ENCODE results near the gene NOS1.

DNA sequence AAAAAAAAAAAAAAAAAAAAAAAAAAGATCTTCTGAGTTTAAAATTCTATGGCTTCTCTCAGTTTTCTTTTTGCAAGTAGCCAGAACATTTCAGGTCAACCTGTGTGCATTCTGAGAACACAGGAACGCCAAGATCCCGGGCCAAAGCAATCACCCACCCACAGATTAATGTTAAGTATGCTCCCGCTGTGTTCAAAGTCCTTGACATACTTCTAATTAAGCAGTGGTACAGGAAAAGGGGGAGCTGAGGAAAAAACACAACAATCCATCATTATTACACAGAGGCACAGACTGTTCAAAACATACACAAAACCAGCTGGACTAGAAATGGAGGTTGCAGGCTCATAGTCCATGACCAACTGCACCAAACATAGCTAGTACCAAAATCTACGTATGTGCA lies 174.0 kb downstream of the NOS1 start:
- TF ChIP-seq POLR2A (IDR thresholded peaks at IDR 0.05), result no peak
- TF ChIP-seq, protein P1, sequence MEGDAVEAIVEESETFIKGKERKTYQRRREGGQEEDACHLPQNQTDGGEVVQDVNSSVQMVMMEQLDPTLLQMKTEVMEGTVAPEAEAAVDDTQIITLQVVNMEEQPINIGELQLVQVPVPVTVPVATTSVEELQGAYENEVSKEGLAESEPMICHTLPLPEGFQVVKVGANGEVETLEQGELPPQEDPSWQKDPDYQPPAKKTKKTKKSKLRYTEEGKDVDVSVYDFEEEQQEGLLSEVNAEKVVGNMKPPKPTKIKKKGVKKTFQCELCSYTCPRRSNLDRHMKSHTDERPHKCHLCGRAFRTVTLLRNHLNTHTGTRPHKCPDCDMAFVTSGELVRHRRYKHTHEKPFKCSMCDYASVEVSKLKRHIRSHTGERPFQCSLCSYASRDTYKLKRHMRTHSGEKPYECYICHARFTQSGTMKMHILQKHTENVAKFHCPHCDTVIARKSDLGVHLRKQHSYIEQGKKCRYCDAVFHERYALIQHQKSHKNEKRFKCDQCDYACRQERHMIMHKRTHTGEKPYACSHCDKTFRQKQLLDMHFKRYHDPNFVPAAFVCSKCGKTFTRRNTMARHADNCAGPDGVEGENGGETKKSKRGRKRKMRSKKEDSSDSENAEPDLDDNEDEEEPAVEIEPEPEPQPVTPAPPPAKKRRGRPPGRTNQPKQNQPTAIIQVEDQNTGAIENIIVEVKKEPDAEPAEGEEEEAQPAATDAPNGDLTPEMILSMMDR (IDR thresholded peaks at IDR 0.05), result no peak
